Mononuclear cell (primary cell): ENCODE results near the gene SLC39A5. TPM values are rescaled to one million over a fixed set of nuclear protein-coding genes. Genes with fewer than 3 reads are reported as not detected.
A peak's percentile ranks its signal among the peaks of the same experiment; 100 is the strongest.
"Not testable (repeated sequence)": the region's sequence is repeated elsewhere in the genome, so short reads cannot be mapped to it uniquely, and the experiment has no call there.

Experiments
- H3K27me3 ChIP-seq: 2 replicates; pipeline ENCODE4 v1.6.0; 2011; ENCODE audit warnings: low read length, control low read depth; ENCODE audit not compliant: insufficient read depth
- H3K4me1 ChIP-seq: 2 replicates; pipeline ENCODE4 v1.5.1; 2011; ENCODE audit warnings: mild to moderate bottlenecking, low read length, control low read depth; ENCODE audit not compliant: insufficient read depth
- H3K4me3 ChIP-seq: 2 replicates; pipeline ENCODE4 v1.5.1; 2011; ENCODE audit warnings: mild to moderate bottlenecking, low read length, moderate library complexity
- H3K9me3 ChIP-seq: 2 replicates; pipeline ENCODE4 v1.5.1; 2011; ENCODE audit warnings: low read depth, mild to moderate bottlenecking, control low read depth, low read length
- total RNA-seq: library from RNA; depleted of rRNA; stranded (reverse); fragments of >200 nt; gene quantifications from one replicate; pipeline ENCODE4 v1.2.3, GENCODE V29; 2012

SLC39A5 gene
- total RNA-seq = not detected

- Histone ChIP-seq H3K9me3 (no peaks in the 10 kb centered on the region), H3K4me3 (no peak within 1 kb of the TSS), H3K27me3 (no peaks in the 10 kb centered on the region), H3K4me1 (peaks cover 6% of the 10 kb centered on the region)
Measured at GRCh38 chr12:56229916-56230431, at the start of gene SLC39A5. Gene SLC39A5, plus strand, starts transcription at chr12:56230051. Its CDS starts 1,224 bp downstream, at chr12:56231275.

- Histone ChIP-seq H3K4me1 (peaks cover 42% of the 10 kb centered on the region), H3K9me3 (no peaks in the 10 kb centered on the region), H3K4me3 (no peak overlapping the region), H3K27me3 (no peaks in the 10 kb centered on the region)
Measured at GRCh38 chr12:56186957-56187356, 42.9 kb upstream of the SLC39A5 start.

- Histone ChIP-seq H3K4me1 (peaks cover 35% of the 10 kb centered on the region), H3K9me3 (no peaks in the 10 kb centered on the region), H3K27me3 (no peaks in the 10 kb centered on the region), H3K4me3 (peak overlapping the region; percentile 54)
Measured at GRCh38 chr12:56188131-56188777, 41.6 kb upstream of the SLC39A5 start.

DNA sequence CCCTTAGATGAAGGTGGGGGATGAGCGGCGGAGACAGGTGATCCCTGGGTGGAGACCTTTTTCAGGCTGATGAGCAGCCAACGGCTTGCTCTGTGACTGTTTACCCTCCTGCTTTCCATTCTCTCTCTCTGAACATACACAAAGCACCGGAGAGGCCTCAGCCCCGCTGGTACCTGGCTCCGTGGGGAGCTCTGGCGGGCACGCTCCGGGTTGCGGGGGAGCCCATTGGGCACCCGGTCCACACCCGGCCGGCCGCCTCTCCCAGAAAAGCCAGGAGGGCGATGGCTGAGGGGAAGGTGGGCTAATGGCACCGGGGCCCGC is 41.1 kb upstream of the SLC39A5 start:
- H3K4me3 ChIP-seq = peak overlapping the region; percentile 54
- H3K4me1 ChIP-seq = peaks cover 35% of the 10 kb centered on the region
- no peaks in the 10 kb centered on the region for H3K9me3 ChIP-seq
- no peaks in the 10 kb centered on the region for H3K27me3 ChIP-seq

DNA sequence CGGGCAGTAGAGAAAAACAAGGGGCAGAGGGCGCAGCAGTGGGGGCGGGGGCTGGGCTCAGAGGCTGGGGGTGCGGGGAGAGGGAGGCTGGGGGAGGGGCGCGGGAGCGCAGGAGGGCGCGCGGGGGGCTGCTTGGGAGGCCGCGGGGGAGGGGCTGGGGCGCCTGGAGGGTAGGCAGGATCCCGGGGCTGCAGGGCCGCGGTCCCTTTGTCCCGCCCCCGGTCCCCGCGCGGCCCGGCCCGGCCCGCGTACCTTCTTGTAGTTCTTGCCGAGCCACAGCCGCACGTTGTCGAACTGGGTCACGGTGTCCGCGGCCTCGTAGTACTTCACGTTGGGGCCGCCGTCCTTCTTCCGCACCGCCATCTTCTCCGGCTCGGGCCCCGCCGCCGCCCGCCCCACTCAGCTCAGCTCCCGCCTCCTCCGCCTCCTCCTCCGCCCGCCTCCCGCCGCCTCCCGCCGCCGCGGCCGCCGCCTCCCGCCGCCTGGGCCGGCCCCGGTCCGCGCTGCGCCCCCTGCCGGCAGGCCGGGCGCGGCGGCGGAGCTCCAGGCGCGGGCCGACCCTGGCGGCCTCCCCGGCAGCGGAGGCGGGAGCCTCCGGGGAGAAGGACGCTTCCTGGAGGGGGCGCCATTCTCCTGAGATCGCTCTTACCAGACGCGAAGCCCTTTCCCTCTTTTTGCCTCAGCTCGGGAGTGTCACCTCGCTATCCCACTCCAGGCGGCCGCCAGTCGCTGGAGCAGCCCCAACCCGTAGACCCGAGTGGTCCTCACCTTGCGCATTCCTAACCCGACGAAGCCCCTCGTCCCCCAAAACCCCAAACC is 40.5 kb upstream of the SLC39A5 start, which contains the start of gene SMARCC2:
Gene SMARCC2, minus strand, starts transcription at position 385 of the 819 bp plus-strand sequence. Its CDS starts 22 bp downstream, at position 363.
- H3K4me3 ChIP-seq = peak within 1 kb of the TSS; percentile 74
- H3K27me3 ChIP-seq = no peaks in the 10 kb centered on the region
- no peaks in the 10 kb centered on the region for H3K9me3 ChIP-seq
- peaks cover 35% of the 10 kb centered on the region for H3K4me1 ChIP-seq

DNA sequence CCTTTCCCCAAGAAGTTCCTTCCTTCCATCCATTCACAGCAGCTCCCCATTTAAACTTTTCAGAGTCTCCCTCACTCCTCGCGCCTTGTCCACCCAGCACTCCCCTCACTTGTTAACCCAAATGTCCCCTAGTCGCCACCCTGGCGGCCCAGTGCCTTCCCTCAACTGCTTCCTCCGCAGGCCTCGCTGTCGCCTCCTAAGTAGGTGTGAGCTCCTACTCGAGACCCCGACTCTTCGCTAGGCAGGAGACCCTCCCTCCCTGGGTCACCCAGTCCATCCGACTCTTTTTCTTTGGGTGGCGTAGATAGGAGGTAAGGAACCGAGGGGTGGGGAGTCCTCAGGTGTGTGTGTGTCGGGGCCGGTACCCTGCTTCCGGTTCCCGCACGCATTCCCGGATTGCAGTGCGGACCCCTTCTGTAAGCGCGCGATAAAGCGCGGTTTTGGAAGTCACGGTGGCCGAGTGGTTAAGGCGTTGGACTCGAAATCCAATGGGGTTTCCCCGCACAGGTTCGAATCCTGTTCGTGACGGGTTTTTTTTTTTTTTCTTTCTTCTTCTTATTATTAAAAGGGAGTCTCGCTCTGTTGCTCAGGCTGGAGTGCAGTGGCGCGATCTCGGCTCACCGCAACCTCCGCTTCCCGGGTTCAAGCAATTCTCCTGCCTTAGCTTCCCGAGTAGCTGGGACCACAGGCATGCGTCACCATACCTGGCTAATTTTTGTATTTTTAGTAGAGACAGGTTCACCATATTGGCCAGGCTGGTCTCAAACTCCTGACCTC is 39.7 kb upstream of the SLC39A5 start:
- peaks cover 35% of the 10 kb centered on the region for H3K4me1 ChIP-seq
- H3K27me3 ChIP-seq = no peaks in the 10 kb centered on the region
- H3K4me3 ChIP-seq = peak overlapping the region; percentile 74
- H3K9me3 ChIP-seq = no peaks in the 10 kb centered on the region

DNA sequence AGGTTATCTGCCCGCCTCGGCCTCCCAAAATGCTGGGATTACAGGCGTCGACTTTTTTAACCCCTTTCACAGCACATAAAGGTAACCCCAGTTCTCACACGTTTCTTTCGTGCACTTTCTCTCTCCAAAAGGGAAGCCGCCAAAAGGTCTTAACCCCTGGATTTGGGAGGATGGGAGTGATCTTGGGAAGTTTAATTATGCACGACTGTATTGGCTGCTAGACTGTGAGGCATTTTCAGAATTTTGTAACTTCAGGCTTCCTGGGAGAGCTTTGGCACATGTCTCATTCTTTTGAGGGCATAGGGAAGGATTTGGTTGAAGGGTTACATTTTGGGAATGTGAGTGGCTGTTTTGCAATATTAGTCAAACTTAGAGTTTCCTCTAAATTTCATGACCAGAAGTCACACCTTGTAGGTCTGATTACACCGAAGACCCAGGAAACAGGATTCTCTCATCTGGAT is 39.1 kb upstream of the SLC39A5 start:
- H3K27me3 ChIP-seq = no peaks in the 10 kb centered on the region
- H3K9me3 ChIP-seq = no peaks in the 10 kb centered on the region
- H3K4me3 ChIP-seq = no peak overlapping the region
- peaks cover 35% of the 10 kb centered on the region for H3K4me1 ChIP-seq

- Histone ChIP-seq H3K4me1 (peaks cover 25% of the 10 kb centered on the region), H3K4me3 (no peak overlapping the region), H3K27me3 (no peaks in the 10 kb centered on the region), H3K9me3 (no peaks in the 10 kb centered on the region)
Measured at GRCh38 chr12:56192582-56192981, 37.3 kb upstream of the SLC39A5 start.

DNA sequence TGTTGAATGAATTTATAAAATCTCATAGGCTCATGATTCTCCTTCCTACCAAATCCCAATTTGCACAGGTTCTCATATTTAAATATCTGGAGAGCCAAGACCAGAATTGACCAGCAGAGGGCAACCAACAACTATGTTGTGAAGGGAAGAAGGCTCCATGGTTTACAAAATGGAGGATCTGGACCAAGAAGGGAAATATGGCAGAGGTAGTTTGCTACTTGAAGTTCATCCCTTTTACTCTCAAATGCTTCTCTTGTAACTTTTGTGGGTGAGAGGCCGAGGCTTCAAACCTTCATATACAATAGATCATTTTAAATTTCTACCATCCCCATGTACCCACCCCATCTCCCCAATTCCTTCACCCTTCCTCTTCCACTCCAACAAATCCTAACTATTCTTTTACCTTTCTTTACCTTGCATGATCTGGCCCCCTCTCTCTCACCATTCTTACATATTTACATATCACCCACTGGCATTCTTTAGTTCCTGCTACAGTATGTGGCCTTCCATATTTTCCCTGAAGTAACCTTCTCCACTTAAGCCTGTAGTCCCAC is 36.7 kb upstream of the SLC39A5 start:
- H3K27me3 ChIP-seq = no peaks in the 10 kb centered on the region
- no peak overlapping the region for H3K4me3 ChIP-seq
- no peaks in the 10 kb centered on the region for H3K9me3 ChIP-seq
- H3K4me1 ChIP-seq = peaks cover 20% of the 10 kb centered on the region

GRCh38 chr12:56196818-56197550 is 32.9 kb upstream of the SLC39A5 start:
- H3K4me1 ChIP-seq, H3K9me3 ChIP-seq, H3K27me3 ChIP-seq, H3K4me3 ChIP-seq: not testable (repeated sequence)

DNA sequence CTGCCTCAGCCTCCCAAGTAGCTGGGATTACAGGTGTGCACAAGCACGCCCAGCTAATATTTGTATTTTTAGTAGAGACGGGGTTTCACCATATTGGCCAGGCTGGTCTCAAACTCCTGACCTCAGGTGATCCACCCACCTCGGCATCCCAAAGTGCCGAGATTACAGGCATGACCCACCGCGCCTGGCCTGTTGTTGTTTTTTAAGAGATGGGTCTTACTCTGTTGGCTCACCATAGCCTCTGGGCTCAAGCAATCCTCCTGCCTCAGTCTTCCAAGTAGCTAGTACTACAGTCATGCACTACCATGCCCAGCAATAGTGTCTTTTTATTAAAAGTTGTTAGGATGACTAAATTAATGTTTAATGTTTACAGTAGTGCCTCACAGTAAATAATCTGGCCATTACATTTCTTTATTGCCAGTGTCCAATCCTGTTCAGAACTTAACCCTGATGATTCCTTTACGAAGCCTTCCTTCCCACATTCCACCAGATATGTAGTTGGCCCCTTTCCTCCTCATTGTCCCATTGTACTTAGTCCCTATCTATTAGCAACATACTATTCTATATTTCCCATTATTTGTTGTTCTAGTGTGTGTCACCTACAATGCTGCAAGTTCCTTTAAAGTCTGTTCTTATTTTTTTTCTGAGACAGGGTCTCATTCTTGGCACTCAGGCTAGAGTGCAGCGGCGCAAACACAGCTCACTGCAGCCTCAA is 31.8 kb upstream of the SLC39A5 start:
- Histone ChIP-seq H3K9me3 (no peaks in the 10 kb centered on the region), H3K4me3 (no peak overlapping the region), H3K4me1 (no peaks in the 10 kb centered on the region), H3K27me3 (no peaks in the 10 kb centered on the region)

DNA sequence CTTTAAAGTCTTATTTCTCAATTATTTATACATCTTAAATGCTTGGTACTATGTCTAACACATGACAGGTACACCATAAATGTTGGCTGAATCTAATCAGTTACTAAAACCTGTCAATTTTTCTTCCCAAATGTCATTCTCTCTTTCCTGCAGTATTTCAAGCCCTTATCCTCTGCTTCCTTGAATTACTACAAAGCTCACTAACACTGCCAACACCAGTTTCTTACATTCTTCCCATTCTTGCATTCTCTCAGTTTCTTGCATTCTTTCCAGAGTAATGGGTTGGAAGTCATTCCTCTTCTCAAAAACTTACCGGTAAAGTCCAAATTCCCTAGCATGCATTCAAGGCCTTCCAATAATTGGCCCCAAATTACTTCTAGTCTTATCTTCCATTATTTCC is 31.0 kb upstream of the SLC39A5 start:
- no peaks in the 10 kb centered on the region for H3K27me3 ChIP-seq
- H3K9me3 ChIP-seq = no peaks in the 10 kb centered on the region
- no peaks in the 10 kb centered on the region for H3K4me1 ChIP-seq
- no peak overlapping the region for H3K4me3 ChIP-seq

GRCh38 chr12:56202366-56202765 is 27.5 kb upstream of the SLC39A5 start:
- H3K4me3 ChIP-seq = no peak overlapping the region
- H3K27me3 ChIP-seq = no peaks in the 10 kb centered on the region
- H3K4me1 ChIP-seq = no peaks in the 10 kb centered on the region
- H3K9me3 ChIP-seq = no peaks in the 10 kb centered on the region

DNA sequence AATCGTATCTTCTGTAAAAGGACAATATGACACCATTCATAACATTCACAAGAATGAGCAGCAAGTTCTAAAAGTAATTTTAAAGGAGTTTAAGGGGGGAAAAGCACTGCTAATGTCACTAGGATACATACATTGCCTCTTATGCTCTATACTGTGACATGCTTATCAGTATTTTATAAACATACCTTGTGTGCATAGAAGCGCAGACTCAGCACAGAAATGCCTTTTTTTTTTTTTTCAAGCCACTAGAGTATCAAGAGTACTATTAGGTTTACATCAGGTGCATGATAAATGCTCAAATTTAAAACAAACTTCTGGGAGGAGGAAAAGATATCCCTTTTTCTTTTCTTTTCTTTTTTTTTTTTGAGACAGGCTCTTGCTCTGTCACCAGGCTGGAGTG is 27.0 kb upstream of the SLC39A5 start:
- Histone ChIP-seq H3K27me3 (no peaks in the 10 kb centered on the region), H3K4me1 (no peaks in the 10 kb centered on the region), H3K9me3 (no peaks in the 10 kb centered on the region), H3K4me3 (no peak overlapping the region)
